ENCODE data around the gene TSEN34.

DNA sequence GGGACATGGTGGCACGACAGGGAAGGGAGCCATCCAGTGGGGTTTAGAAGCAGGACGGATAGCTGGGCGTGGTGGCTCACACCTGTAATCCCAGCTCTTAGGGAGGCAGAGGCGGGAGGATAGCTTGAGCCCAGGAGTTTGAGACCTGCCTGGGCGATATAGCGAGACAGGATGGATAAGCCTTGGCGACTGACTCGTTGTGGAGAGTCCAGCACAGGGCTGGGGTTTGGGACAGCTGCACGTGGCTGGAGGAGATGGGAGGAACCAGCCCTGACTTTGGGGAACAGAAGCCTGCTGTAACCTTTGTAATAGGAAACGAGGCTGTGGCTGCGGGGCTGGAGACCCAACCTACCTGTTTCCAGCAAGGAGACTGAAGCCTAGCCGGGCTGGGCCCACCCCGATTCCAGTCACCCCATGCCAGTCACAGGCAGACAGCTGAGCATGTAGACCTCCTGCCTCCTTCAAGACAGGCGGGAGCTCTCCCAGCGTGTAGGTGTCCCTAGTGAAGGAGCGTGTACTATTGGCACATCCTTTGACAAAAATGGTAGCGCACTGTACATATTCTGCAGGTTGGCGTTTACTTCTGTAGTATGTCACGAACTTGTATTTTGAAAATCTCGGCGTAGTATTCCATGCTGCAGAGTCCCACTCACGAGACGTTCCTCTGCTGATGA is 39.6 kb upstream of the TSEN34 start:
- no peak for TF ChIP-seq POLR2A (IDR thresholded peaks at IDR 0.05)
- no peak for TF ChIP-seq CTCF (IDR thresholded peaks at IDR 0.05)

All from adrenal gland (tissue), 5 donors.